ENCODE measurements around the gene CTRL. TPM values are rescaled to one million over a fixed set of nuclear protein-coding genes. Genes with fewer than 3 reads are reported as not detected.
A peak's percentile ranks its signal among the peaks of the same experiment; 100 is the strongest.

CTRL gene
- total RNA-seq, 3 donors from 2014 or later (not counting 1 experiment from before 2014, with no cell fraction given): 14.3 to 17.2 (median 15.0) TPM

- Mint-ChIP-seq H3K36me3 (no peaks in the 10 kb centered on the region), H3K27ac (no peak overlapping the region), H3K4me3 (no peak overlapping the region), H3K4me1 (peaks cover 0 to 19% of the 10 kb centered on the region in 2 donors), H3K9me3 (no peaks in the 10 kb centered on the region), H3K27me3 (ENCODE audit: low read depth in 2 of 2) (no peaks in the 10 kb centered on the region)
- Histone ChIP-seq H3K9me3 (ENCODE audit: control insufficient read depth, insufficient read depth, low read length) (no peaks in the 10 kb centered on the region), H3K27ac (ENCODE audit: low read length) (no peak overlapping the region), H3K27me3 (ENCODE audit: control insufficient read depth, insufficient read depth, low read length) (no peaks in the 10 kb centered on the region), H3K4me1 (ENCODE audit: control insufficient read depth, insufficient read depth, low read length) (no peaks in the 10 kb centered on the region), H3K4me3 (ENCODE audit: low read length) (no peak overlapping the region), H3K36me3 (ENCODE audit: control insufficient read depth, insufficient read depth, low read length) (peaks cover 5% of the 10 kb centered on the region)
- TF ChIP-seq CTCF (IDR thresholded peaks at IDR 0.05): no peak
- ATAC-seq: no peak
- intact Hi-C loops (cut with micrococcal nuclease): no loop called here
- 98% methylated on average over 4 of the region's 4 CpGs for WGBS (ENCODE audit: insufficient coverage)
- DNase-seq: no peak
Measured at GRCh38 chr16:67902831-67903230, 28.8 kb downstream of the CTRL start.

DNA sequence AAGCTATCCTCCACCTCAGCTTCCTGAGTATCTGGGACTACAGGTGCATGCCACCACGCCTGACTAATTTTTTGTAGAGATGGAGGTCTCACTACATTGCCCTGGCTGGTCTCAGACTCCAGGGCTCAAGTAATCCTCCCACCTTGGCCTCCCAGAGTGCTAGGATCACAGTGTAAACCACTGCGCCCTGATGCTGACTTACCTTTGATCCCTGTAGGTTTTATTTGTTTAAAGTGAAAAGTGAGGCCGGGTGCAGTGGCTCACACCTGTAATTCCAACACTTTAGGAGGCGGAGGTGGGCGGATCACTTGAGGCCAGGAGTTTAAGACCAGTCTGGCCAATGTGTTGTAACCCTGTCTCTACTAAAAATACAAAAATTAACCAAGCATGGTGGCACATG lies 29.9 kb downstream of the CTRL start:
- no peak for DNase-seq
- Mint-ChIP-seq H3K36me3 (no peaks in the 10 kb centered on the region), H3K27me3 (ENCODE audit: low read depth in 2 of 2) (no peaks in the 10 kb centered on the region), H3K4me1 (peaks cover 9 to 28% of the 10 kb centered on the region in 2 donors), H3K9me3 (no peaks in the 10 kb centered on the region), H3K27ac (no peak overlapping the region), H3K4me3 (no peak overlapping the region)
- WGBS (ENCODE audit: insufficient coverage): 98% methylated on average over 5 of the region's 5 CpGs
- H3K9me3 ChIP-seq (ENCODE audit: control insufficient read depth, insufficient read depth, low read length): no peaks in the 10 kb centered on the region
- no peak for ATAC-seq
- no peak overlapping the region for H3K27ac ChIP-seq (ENCODE audit: low read length)
- H3K4me3 ChIP-seq (ENCODE audit: low read length): no peak overlapping the region
- H3K36me3 ChIP-seq (ENCODE audit: control insufficient read depth, insufficient read depth, low read length): peaks cover 5% of the 10 kb centered on the region
- intact Hi-C loops (cut with micrococcal nuclease): no loop called here
- no peaks in the 10 kb centered on the region for H3K27me3 ChIP-seq (ENCODE audit: control insufficient read depth, insufficient read depth, low read length)
- TF ChIP-seq CTCF (IDR thresholded peaks at IDR 0.05): no peak
- H3K4me1 ChIP-seq (ENCODE audit: control insufficient read depth, insufficient read depth, low read length): no peaks in the 10 kb centered on the region

- peaks cover 31 to 41% of the 10 kb centered on the region in 2 donors for H3K4me1 Mint-ChIP-seq
- TF ChIP-seq CTCF (IDR thresholded peaks at IDR 0.05): no peak
- ATAC-seq: no peak
- no peaks in the 10 kb centered on the region for H3K27me3 Mint-ChIP-seq (ENCODE audit: low read depth in 2 of 2)
- WGBS (ENCODE audit: insufficient coverage): 96% methylated on average over 3 of the region's 3 CpGs
- no peaks in the 10 kb centered on the region for H3K9me3 Mint-ChIP-seq
- intact Hi-C loops (cut with micrococcal nuclease): no loop called here
- Histone ChIP-seq H3K36me3 (ENCODE audit: control insufficient read depth, insufficient read depth, low read length) (peaks cover 2% of the 10 kb centered on the region), H3K4me3 (ENCODE audit: low read length) (no peak overlapping the region), H3K27ac (ENCODE audit: low read length) (no peak overlapping the region), H3K4me1 (ENCODE audit: control insufficient read depth, insufficient read depth, low read length) (peaks cover 17% of the 10 kb centered on the region), H3K27me3 (ENCODE audit: control insufficient read depth, insufficient read depth, low read length) (no peaks in the 10 kb centered on the region), H3K9me3 (ENCODE audit: control insufficient read depth, insufficient read depth, low read length) (no peaks in the 10 kb centered on the region)
- peak overlapping the region in 1 of 2 donors; percentile 63 for H3K27ac Mint-ChIP-seq
- no peak overlapping the region for H3K4me3 Mint-ChIP-seq
- no peaks in the 10 kb centered on the region for H3K36me3 Mint-ChIP-seq
- DNase-seq: no peak
Measured at GRCh38 chr16:67897231-67897630, 34.4 kb downstream of the CTRL start.

GRCh38 chr16:67893743-67894399 lies 37.8 kb downstream of the CTRL start:
- no peaks in the 10 kb centered on the region for H3K27me3 Mint-ChIP-seq (ENCODE audit: low read depth in 2 of 2)
- no peaks in the 10 kb centered on the region for H3K9me3 Mint-ChIP-seq
- Histone ChIP-seq H3K36me3 (ENCODE audit: control insufficient read depth, insufficient read depth, low read length) (no peaks in the 10 kb centered on the region), H3K27me3 (ENCODE audit: control insufficient read depth, insufficient read depth, low read length) (no peaks in the 10 kb centered on the region), H3K27ac (ENCODE audit: low read length) (peak overlapping the region; percentile 83), H3K4me3 (ENCODE audit: low read length) (peak overlapping the region; percentile 65), H3K9me3 (ENCODE audit: control insufficient read depth, insufficient read depth, low read length) (no peaks in the 10 kb centered on the region), H3K4me1 (ENCODE audit: control insufficient read depth, insufficient read depth, low read length) (peaks cover 17% of the 10 kb centered on the region)
- peak overlapping the region; percentile 96 for H3K4me3 Mint-ChIP-seq
- intact Hi-C loops (cut with micrococcal nuclease): loop anchor here (1.0 to 2.0 kb wide), 3 partner anchors 21 to 48 kb away; partner anchors contain the start of genes EDC4, NUTF2 and PSMB10
- H3K27ac Mint-ChIP-seq: peak overlapping the region; percentile 91 to 95
- DNase-seq (peak in 1 of 2 donors; percentile 37), ATAC-seq (no peak)
- peaks cover 28 to 31% of the 10 kb centered on the region in 2 donors for H3K4me1 Mint-ChIP-seq
- H3K36me3 Mint-ChIP-seq: no peaks in the 10 kb centered on the region
- WGBS (ENCODE audit: insufficient coverage): 40% methylated on average over 14 of the region's 14 CpGs
- no peak for TF ChIP-seq CTCF (IDR thresholded peaks at IDR 0.05)

Data from natural killer cell (primary cell).